Fibroblast of lung (primary cell): ENCODE data around the gene COMMD10. TPM values are rescaled to one million over a fixed set of nuclear protein-coding genes. Genes with fewer than 3 reads are reported as not detected.

ENCODE experiments used
- DNase-seq, 2 donors: peaks; one replicate each; pipeline versions ENCODE4 v3.0.0 to v3.0.0-alpha.2; 2010; ENCODE audit warnings: low read depth in 2 of 2
- H2AFZ ChIP-seq: 2 replicates; pipeline ENCODE4 v1.5.1; 2012; ENCODE audit warnings: low read length, control low read depth, inconsistent platforms
- H3K27ac ChIP-seq: 2 replicates; pipeline ENCODE4 v1.5.1; 2011; ENCODE audit warnings: low read length, control low read depth; ENCODE audit not compliant: insufficient read depth
- H3K27me3 ChIP-seq: 2 replicates; pipeline ENCODE4 v1.5.1; 2011; ENCODE audit warnings: mild to moderate bottlenecking, low read length; ENCODE audit not compliant: control insufficient read depth, insufficient read depth
- H3K36me3 ChIP-seq: 2 replicates; pipeline ENCODE4 v1.5.1; 2011; ENCODE audit warnings: low read length; ENCODE audit not compliant: control insufficient read depth, insufficient read depth
- H3K4me1 ChIP-seq: 2 replicates; pipeline ENCODE4 v1.5.1; 2011; ENCODE audit warnings: low read length; ENCODE audit not compliant: control insufficient read depth, insufficient read depth; ENCODE audit errors: extremely low read depth
- H3K4me2 ChIP-seq: 2 replicates; pipeline ENCODE4 v1.5.1; 2011; ENCODE audit warnings: low read length, control low read depth; ENCODE audit not compliant: insufficient read depth; ENCODE audit errors: extremely low read depth
- H3K4me3 ChIP-seq, 4 experiments: fragments of 200-600 bp in 1 of 4; sonication (generic) in 1 of 4; replicated peaks in 1 of 4; 2 replicates each; pipeline ENCODE4 v1.5.1; 2011 to 2016; ENCODE audit warnings: low read length in 4 of 4, low read depth in 3 of 4, mild to moderate bottlenecking in 3 of 4, control low read depth in 2 of 4, inconsistent platforms in 1 of 4, mixed read lengths in 1 of 4; ENCODE audit not compliant: insufficient read depth in 1 of 4; ENCODE audit errors: control extremely low read depth in 1 of 4
- H3K79me2 ChIP-seq: 2 replicates; pipeline ENCODE4 v1.5.1; 2012; ENCODE audit warnings: mild to moderate bottlenecking, low read length, inconsistent platforms; ENCODE audit not compliant: control insufficient read depth, insufficient read depth
- H3K9ac ChIP-seq: 2 replicates; pipeline ENCODE4 v1.5.1; 2011; ENCODE audit warnings: mild to moderate bottlenecking, low read length, control low read depth; ENCODE audit not compliant: insufficient read depth
- H3K9me3 ChIP-seq: 2 replicates; pipeline ENCODE4 v1.5.1; 2012; ENCODE audit warnings: low read depth, low read length; ENCODE audit not compliant: control insufficient read depth, insufficient read depth
- H4K20me1 ChIP-seq: 2 replicates; pipeline ENCODE4 v1.5.1; 2011; ENCODE audit warnings: low read length; ENCODE audit not compliant: control insufficient read depth, insufficient read depth; ENCODE audit errors: extremely low read depth
- CTCF ChIP-seq, 2 donors: IDR thresholded peaks in 1 of 2; conservative IDR thresholded peaks in 1 of 2; 1 replicate in 1 of 2; 2 replicates in 1 of 2; pipeline ENCODE4 v1.5.1; 2011 to 2012; ENCODE audit warnings: low read length in 2 of 2, control low read depth in 1 of 2, inconsistent platforms in 1 of 2, low read depth in 1 of 2, mild to moderate bottlenecking in 1 of 2
- EZH2 ChIP-seq: IDR thresholded peaks from 2 replicates; pipeline ENCODE4 v1.5.1; 2012; ENCODE audit warnings: low read length, control low read depth, mild to moderate bottlenecking; ENCODE audit errors: missing control alignments
- polyA plus RNA-seq, 2 donors: library from polyadenylated mRNA; depleted of rRNA in 1 of 2; stranded (reverse) in 1 of 2; unstranded in 1 of 2; fragments of >200 nt; gene quantifications; 2 replicates each; pipeline ENCODE4 v1.2.1, GENCODE V29; 2011 to 2012; ENCODE audit warnings: missing spikeins in 1 of 2
- total RNA-seq: library from RNA; depleted of rRNA; stranded (reverse); fragments of >200 nt; gene quantifications from 2 replicates; pipeline ENCODE4 v1.2.1, GENCODE V29; 2014

The COMMD10 gene
- total and polyA plus RNA-seq, 2 donors (not counting 1 experiment from before 2014, with no cell fraction given) = 24.2 to 35.8 TPM

GRCh38 chr5:116297296-116297814 lies 212.5 kb downstream of the COMMD10 start:
- no peak overlapping the region for H3K4me3 ChIP-seq
- no peaks in the 10 kb centered on the region for H3K36me3 ChIP-seq
- no peak for TF ChIP-seq EZH2
- no peak for TF ChIP-seq CTCF (conservative IDR thresholded peaks at IDR 0.05 in 1 of 2, IDR thresholded peaks at IDR 0.05 in 1 of 2; ENCODE audit: low read depth in 1 of 2, low read length in 2 of 2)
- no peaks in the 10 kb centered on the region for H3K9me3 ChIP-seq
- H3K4me2 ChIP-seq = no peak overlapping the region
- H3K4me1 ChIP-seq = no peaks in the 10 kb centered on the region
- H3K9ac ChIP-seq = no peak overlapping the region
- H3K27me3 ChIP-seq = no peaks in the 10 kb centered on the region
- H4K20me1 ChIP-seq = no peaks in the 10 kb centered on the region
- no peak overlapping the region for H2AFZ ChIP-seq
- no peak overlapping the region for H3K27ac ChIP-seq
- H3K79me2 ChIP-seq = no peaks in the 10 kb centered on the region
- no peak for DNase-seq

- no peak for DNase-seq
- Histone ChIP-seq H2AFZ (no peak overlapping the region), H3K4me1 (no peaks in the 10 kb centered on the region), H3K9ac (no peak overlapping the region), H3K27ac (no peak overlapping the region), H3K9me3 (no peaks in the 10 kb centered on the region), H4K20me1 (no peaks in the 10 kb centered on the region), H3K4me3 (no peak overlapping the region), H3K27me3 (no peaks in the 10 kb centered on the region), H3K36me3 (no peaks in the 10 kb centered on the region), H3K79me2 (no peaks in the 10 kb centered on the region), H3K4me2 (no peak overlapping the region)
- TF ChIP-seq EZH2 = no peak
- no peak for TF ChIP-seq CTCF (conservative IDR thresholded peaks at IDR 0.05 in 1 of 2, IDR thresholded peaks at IDR 0.05 in 1 of 2; ENCODE audit: low read depth in 1 of 2, low read length in 2 of 2)
These were observed 215.2 kb downstream of the COMMD10 start for GRCh38 chr5:116299746-116300640.

- Histone ChIP-seq H3K4me1 (no peaks in the 10 kb centered on the region), H3K27me3 (no peaks in the 10 kb centered on the region), H3K4me2 (no peak overlapping the region), H4K20me1 (no peaks in the 10 kb centered on the region), H3K9me3 (no peaks in the 10 kb centered on the region), H3K36me3 (no peaks in the 10 kb centered on the region), H3K4me3 (no peak overlapping the region), H2AFZ (no peak overlapping the region), H3K27ac (no peak overlapping the region), H3K9ac (no peak overlapping the region), H3K79me2 (no peaks in the 10 kb centered on the region)
- no peak for TF ChIP-seq EZH2
- DNase-seq = no peak
These were observed 216.3 kb downstream of the COMMD10 start for GRCh38 chr5:116301110-116301509.
